Stimulated activated CD4-positive, alpha-beta T cell treated with anti-CD3 and anti-CD28 coated beads, Interleukin-12 subunit alpha, Interleukin-12 subunit beta, amount 100 ng/mL, for 4 hours (primary cell): ENCODE measurements around the gene PRC1.
A peak's percentile ranks its signal among the peaks of the same experiment; 100 is the strongest.

Source experiments
- DNase-seq: peaks from one replicate; pipeline ENCODE4 v3.0.0-alpha.2; 2020

The PRC1 gene

GRCh38 chr15:90954712-90955623 is 39.4 kb downstream of the PRC1 start, which contains the start of gene RCCD1:
TSS of gene RCCD1 (plus strand) at chr15:90954884. CDS start at chr15:90956735, 1,851 bp downstream.
- peak; percentile 84 for DNase-seq

DNA sequence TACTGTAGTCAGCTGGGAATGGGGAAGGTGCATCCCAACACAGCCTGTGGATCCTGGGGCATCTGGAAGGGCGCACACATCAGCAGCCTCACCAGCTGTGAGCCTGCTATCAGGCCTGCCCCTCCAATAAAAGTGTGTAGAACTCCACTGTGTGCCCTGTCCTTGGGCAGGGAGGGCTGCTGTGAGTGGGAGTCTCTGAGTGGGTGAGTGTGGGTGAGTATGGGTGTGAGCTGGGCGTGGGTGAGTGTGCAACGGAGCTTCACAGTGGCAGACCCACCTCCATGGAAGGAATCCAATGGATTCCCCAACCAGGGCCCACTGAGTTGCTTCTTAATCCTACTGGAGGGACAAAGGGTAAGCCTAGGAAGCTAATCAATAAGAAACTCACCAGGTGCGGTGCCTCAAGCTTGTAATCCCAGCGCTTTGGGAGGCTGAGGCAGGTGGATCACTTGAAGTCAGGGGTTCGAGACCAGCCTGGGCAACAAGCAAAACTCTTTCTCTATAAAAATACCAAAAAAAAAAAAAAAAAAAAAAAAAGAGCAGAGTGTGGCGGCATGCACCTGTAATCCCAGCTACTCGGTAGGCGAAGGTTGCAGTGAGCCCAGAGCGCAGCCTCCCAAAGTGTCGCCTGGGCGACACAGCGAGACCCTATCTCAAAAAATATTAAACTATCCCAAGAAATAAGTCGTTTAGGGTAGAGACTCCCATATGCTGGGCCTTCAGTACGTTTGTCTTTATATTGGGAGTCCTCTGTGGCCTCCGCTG is 40.2 kb downstream of the PRC1 start:
- DNase-seq = no peak

GRCh38 chr15:90952901-90953677 is 41.2 kb downstream of the PRC1 start:
- no peak for DNase-seq

DNA sequence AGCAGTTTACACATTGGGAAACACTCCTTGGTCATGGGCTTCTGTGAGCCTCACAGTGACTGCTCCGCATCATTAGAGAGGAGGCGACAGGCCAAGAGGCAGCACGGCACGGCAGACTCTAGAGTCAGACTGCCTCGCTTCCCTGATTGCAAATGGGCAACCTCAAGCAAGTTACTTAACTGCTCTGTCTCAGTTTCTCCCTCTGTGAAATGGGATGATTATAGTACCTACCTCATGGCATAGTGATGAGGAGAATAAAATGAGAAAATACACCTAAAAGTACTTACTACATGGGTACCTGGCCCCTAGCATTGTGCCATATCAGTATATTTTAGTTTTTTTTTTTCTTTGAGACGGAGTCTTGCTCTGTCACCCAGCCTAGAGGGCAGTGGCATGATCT is 43.7 kb downstream of the PRC1 start:
- DNase-seq = no peak

DNA sequence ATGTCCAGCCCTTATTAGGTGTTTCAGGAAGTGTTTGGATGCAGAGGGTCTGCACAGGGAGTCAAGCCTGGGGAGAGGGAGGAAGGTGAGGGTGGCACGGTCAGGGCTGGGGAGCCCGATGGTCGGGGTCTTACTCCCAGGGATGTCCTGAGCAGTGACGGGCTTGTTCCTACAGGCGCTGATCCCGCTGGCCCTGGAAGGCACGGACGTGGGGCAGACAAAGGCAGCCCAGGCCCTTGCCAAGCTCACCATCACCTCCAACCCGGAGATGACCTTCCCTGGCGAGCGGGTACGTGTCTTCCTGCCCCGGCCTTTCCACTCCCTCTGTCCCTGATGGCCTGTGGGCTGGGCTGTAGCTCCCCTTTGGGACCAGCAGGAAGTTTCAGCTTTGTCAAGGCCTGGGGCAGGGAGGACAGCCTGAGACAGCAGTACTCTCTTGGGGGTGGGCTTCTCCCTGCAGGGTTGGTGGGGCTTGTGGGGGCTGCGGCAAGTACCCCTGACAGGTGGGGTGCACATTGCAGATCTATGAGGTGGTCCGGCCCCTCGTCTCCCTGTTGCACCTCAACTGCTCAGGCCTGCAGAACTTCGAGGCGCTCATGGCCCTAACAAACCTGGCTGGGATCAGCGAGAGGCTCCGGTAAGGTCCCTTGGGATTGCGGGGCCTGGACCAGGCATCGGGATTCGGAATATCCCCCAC is 44.2 kb downstream of the PRC1 start:
- no peak for DNase-seq

DNA sequence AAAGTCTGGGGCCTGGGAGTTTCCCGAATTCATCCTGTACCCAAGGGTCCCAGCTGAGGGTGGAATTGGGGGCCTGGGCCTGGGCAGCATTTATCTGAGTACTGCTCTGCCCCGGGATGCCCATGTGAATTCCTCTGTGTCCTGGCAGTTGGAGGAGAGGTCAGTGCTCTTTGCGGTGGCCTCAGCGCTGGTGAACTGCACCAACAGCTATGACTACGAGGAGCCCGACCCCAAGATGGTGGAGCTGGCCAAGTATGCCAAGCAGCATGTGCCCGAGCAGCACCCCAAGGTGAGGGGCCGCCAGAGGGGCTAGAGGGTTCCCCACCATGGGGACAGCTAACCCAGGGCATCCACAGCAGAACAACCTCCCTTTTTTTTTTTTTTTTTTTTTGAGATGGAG is 45.8 kb downstream of the PRC1 start:
- no peak for DNase-seq

DNA sequence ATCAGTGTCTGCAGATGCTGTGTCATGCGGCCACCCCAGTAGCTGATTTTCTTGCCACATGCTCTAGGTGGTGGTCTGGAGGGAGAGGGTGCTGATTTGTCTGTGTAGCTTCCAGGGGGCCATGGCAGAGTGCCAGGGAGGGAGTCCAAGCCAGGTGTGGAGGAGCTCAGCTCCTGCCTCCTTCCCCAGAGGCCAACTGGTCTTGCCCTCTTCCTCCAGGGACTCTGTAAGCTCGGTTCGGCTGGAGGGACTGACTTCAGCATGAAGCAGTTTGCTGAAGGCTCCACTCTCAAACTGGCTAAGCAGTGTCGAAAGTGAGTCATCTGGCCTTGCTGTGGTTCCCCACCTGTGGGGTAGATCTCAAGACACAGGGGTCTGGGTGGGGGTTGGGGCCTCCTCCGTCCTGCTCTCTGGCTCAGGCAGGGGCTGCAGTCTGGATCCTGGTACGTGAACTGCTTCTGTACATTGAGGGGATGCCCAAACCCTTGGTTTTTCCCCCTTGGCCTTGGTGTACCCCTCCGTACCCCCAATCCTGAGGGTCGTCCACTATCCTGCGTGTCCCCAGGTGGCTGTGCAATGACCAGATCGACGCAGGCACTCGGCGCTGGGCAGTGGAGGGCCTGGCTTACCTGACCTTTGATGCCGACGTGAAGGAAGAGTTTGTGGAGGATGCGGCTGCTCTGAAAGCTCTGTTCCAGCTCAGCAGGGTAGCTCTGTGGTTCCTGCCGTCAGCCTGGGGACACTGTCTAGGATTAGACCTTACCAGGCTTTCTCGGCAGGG is 46.6 kb downstream of the PRC1 start:
- no peak for DNase-seq

- no peak for DNase-seq
These were observed 47.3 kb downstream of the PRC1 start for GRCh38 chr15:90946941-90947576.

GRCh38 chr15:90946538-90946937 is 47.8 kb downstream of the PRC1 start:
- no peak for DNase-seq

- DNase-seq = no peak
These were observed 49.2 kb downstream of the PRC1 start for GRCh38 chr15:90945091-90945490.

DNA sequence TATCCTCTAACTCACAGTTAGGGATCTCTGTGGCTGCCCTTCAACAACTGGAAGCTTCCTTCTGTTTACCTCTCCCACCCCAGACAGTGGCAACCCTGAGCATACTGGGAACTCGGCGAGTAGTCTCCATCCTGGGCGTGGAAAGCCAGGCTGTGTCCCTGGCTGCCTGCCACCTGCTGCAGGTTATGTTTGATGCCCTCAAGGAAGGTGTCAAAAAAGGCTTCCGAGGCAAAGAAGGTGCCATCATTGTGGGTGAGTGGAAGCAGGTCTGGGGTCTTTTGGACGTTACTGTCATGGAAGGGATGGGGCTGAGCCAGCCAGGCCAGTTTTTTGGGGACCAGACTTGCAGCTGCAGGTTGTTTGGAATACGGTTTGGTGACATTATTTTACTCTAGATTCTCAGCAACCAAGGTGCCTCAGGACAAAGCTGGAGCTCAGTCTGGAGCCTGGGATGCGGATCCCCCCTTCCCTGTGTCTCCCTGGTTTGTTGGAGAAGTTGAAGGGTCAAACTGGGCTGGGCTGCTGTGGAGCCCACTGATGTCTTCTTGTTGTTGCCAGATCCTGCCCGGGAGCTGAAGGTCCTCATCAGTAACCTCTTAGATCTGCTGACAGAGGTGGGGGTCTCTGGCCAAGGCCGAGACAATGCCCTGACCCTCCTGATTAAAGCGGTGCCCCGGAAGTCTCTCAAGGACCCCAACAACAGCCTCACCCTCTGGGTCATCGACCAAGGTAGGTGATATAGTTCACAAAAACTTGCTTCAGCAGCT is 51.8 kb downstream of the PRC1 start:
- no peak for DNase-seq

DNA sequence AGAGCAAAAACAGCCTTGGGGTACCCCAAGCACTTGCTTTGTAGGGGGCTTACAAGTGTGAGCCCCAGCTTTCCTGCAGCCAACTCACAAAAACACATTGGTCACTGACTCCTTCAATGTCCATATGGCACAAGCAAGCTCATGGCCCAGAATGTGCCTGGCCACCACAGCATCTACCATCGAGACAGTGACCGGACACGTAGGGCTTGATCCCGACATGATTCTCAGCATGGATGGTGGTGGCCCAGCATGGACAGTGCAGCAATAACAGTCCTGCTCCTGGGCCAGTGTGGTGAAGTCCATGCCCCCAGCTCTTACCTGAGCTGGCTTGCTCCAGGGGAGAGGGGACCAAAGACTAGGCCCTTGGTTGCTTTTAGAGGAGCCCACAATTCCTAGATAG is 53.3 kb downstream of the PRC1 start:
- DNase-seq = no peak

DNA sequence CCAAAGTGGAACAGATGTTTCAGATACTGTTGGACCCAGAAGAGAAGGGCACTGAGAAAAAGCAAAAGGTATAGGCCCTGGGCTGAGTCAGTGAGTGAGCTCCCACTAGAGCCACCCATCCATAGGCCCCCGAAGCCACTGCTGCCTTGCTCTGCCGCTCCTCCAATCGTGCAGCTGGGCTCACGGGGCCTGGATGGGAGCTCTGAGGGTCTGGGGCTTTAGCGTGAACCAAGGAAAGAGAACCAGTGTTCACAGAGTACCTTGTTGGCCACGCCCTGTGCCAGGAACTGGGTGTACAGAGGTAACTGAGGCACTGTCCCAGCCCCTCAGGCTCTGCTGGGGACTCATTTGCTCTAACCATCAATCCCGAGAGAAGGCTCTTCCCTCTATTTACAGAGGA is 54.6 kb downstream of the PRC1 start:
- no peak for DNase-seq

GRCh38 chr15:90938261-90938660 is 56.1 kb downstream of the PRC1 start:
- DNase-seq = no peak

- DNase-seq = no peak
These were observed 57.5 kb downstream of the PRC1 start for GRCh38 chr15:90936823-90937222.

GRCh38 chr15:90934949-90935751 is 59.2 kb downstream of the PRC1 start, which contains the start of gene UNC45A:
TSS of gene UNC45A (plus strand) at chr15:90935285. CDS start at chr15:90935325, 40 bp downstream.
- DNase-seq = peak; percentile 98

DNA sequence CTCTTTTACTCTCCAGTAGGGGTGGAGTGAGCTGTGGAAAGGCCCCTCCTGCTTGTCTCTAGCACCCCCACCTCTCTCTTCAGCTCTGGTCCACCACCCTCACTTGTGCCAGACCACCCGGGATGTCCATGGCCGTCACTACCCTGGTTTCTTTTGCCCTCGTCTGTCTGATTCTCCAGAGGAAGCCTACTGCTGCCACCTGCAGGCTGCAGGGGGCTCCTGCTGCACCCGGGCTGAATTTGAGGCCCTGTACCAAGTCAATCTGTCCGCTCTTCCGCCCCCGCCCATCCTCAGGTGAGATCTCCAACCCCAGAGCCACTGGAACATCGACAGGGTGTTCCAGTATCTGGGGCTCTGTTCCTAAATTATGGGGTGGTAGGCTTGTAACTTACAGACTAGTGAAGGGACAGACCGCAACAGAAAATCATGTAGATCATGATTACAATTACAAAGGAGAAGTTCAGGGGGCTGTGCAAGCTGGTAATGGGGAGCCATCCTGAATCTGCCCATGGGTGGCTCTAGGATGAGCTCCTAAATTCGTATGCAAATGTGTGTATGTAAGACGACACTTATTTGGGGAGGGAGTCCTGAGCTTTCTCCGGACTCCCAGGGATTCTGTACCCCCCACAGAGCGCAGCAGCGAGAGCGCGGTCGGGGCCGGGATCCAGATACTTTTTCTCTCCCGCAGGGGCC is 59.9 kb downstream of the PRC1 start:
- peak; percentile 82 for DNase-seq

DNA sequence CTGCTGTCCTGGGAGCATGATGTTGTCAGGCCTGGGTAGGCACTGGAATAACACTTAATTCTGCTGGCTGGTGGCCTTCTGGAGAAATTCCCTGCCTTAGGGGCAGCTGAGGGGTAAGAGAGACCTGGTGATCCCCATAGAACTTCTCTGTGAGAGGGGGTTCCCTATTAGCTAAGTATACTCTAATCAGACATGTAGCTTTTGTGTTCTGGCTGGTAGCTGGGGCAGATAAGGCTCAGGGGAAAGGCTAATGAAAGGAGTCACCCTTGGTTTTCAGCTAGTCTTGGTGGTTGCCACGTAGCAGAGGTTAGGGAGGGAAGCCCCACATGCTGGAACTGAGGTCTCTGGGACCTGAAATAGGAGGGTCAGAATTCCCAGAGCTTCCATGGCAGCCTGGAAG is 61.0 kb downstream of the PRC1 start:
- DNase-seq = no peak

GRCh38 chr15:90932660-90932991 is 61.7 kb downstream of the PRC1 start:
- DNase-seq = no peak
